ENCODE results near the gene YJEFN3.

- TF ChIP-seq CTCF (IDR thresholded peaks at IDR 0.05) = no peak
- TF ChIP-seq POLR2A (IDR thresholded peaks at IDR 0.05; ENCODE audit: low read depth) = no peak
These were observed 53.8 kb downstream of the YJEFN3 start for GRCh38 chr19:19582471-19582870.

All from esophagus muscularis mucosa (tissue), 3 donors.